Uterus (tissue), 2 donors: ENCODE results near the gene PEMT.

ENCODE experiments used
- CTCF ChIP-seq, 4 experiments: fragments of 200-600 bp in 2 of 4; fragments of 450-650 bp in 2 of 4; sonication (generic) in 2 of 4; IDR thresholded peaks; one replicate each; pipeline ENCODE4 v1.5.1; 2016 to 2019; ENCODE audit warnings: antibody characterized with exemption in 4 of 4, mild to moderate bottlenecking in 2 of 4, moderate library complexity in 1 of 4
- POLR2A ChIP-seq, 2 donors: fragments of 450-650 bp; IDR thresholded peaks; one replicate each; pipeline ENCODE4 v1.6.1; 2016; ENCODE audit warnings: antibody characterized with exemption in 2 of 2, mild to moderate bottlenecking in 1 of 2, moderate library complexity in 1 of 2

- TF ChIP-seq CTCF (IDR thresholded peaks at IDR 0.05) (no peak), POLR2A (IDR thresholded peaks at IDR 0.05) (no peak)
These were observed 20.8 kb upstream of the PEMT start for GRCh38 chr17:17612085-17613022.
